HEK293T (cell line): ENCODE data around the gene ROPN1L.

Experiments used
- BHLHE40 ChIP-seq: fragments of 450-650 bp; IDR thresholded peaks from 2 replicates; pipeline ENCODE4 v1.6.1; 2016; ENCODE audit warnings: mild to moderate bottlenecking, moderate library complexity, borderline replicate concordance
- CTBP1 ChIP-seq: fragments of 450-650 bp; IDR thresholded peaks from 2 replicates; pipeline ENCODE4 v1.6.1; 2016; ENCODE audit warnings: borderline replicate concordance
- ELF4 ChIP-seq: fragments of 450-650 bp; IDR thresholded peaks from 2 replicates; pipeline ENCODE4 v1.6.1; 2017; ENCODE audit warnings: antibody characterized with exemption
- FOXA1 ChIP-seq: fragments of 450-650 bp; IDR thresholded peaks from 2 replicates; pipeline ENCODE4 v1.6.1; 2016; ENCODE audit warnings: mild to moderate bottlenecking
- FOXK2 ChIP-seq: fragments of 450-650 bp; IDR thresholded peaks from 2 replicates; pipeline ENCODE4 v1.6.1; 2016; ENCODE audit warnings: mild to moderate bottlenecking
- HDGF ChIP-seq: fragments of 450-650 bp; IDR thresholded peaks from 2 replicates; pipeline ENCODE4 v1.6.1; 2017; ENCODE audit warnings: antibody characterized with exemption, borderline replicate concordance
- NFRKB ChIP-seq: fragments of 450-650 bp; IDR thresholded peaks from 2 replicates; pipeline ENCODE4 v1.6.1; 2016; ENCODE audit warnings: mild to moderate bottlenecking, moderate library complexity
- SP1 ChIP-seq: fragments of 450-650 bp; IDR thresholded peaks from 2 replicates; pipeline ENCODE4 v1.6.1; 2017
- SUZ12 ChIP-seq: fragments of 450-650 bp; IDR thresholded peaks from 2 replicates; pipeline ENCODE4 v1.6.1; 2016; ENCODE audit warnings: mild to moderate bottlenecking
- TARDBP ChIP-seq: fragments of 450-650 bp; IDR thresholded peaks from 2 replicates; pipeline ENCODE4 v1.6.1; 2016
- ZNF384 ChIP-seq: fragments of 450-650 bp; IDR thresholded peaks from 2 replicates; pipeline ENCODE4 v1.6.1; 2016
- TF ChIP-seq, protein P1 (sequence below): fragments of 450-650 bp; IDR thresholded peaks from 2 replicates; pipeline ENCODE4 v1.6.1; 2016

DNA sequence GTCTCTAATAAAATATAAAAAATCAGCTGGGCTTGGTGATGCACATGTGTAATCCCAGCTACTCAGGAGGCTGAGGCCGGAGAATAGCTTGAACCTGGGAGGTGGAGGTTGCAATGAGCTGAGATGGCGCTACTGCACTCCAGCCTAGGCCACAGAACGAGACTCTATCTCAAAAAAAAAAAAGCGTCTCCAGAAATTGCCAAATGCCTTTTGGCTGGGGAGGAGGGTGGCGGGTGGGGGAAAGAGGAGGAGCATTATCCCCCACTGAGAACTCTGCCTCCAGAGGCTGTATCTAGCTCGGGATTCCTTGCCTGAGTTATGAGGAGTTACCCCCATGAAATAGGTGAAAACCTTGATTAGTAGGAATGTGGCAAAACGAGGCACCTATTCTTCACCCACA lies 4.8 kb downstream of the ROPN1L start:
- no peak for TF ChIP-seq SP1
- TF ChIP-seq HDGF: no peak
- no peak for TF ChIP-seq FOXA1
- no peak for TF ChIP-seq SUZ12
- TF ChIP-seq ELF4: no peak
- TF ChIP-seq BHLHE40: no peak
- no peak for TF ChIP-seq ZNF384
- TF ChIP-seq FOXK2: no peak
- TF ChIP-seq NFRKB: no peak
- TF ChIP-seq, protein P1, sequence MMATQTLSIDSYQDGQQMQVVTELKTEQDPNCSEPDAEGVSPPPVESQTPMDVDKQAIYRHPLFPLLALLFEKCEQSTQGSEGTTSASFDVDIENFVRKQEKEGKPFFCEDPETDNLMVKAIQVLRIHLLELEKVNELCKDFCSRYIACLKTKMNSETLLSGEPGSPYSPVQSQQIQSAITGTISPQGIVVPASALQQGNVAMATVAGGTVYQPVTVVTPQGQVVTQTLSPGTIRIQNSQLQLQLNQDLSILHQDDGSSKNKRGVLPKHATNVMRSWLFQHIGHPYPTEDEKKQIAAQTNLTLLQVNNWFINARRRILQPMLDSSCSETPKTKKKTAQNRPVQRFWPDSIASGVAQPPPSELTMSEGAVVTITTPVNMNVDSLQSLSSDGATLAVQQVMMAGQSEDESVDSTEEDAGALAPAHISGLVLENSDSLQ: no peak
- TF ChIP-seq CTBP1: no peak
- no peak for TF ChIP-seq TARDBP
